ENCODE data around the gene CREB3L1. TPM values are rescaled to one million over a fixed set of nuclear protein-coding genes. Genes with fewer than 3 reads are reported as not detected.

CREB3L1 gene
- total RNA-seq, 2 experiments from 2014 or later, result not detected

- H3K4me1 Mint-ChIP-seq, result peaks cover 51% of the 10 kb centered on the region
- CTCF ChIA-PET, result interaction anchor here (18.5 to 26.5 kb wide), 2 partner anchors 7 to 12 kb away, joined by 444 read pairs; partner anchors contain the start of genes DGKZ and MDK
Measured at GRCh38 chr11:46356924-46357482, 79.5 kb downstream of the CREB3L1 start.

GRCh38 chr11:46357483-46357936 lies 80.0 kb downstream of the CREB3L1 start:
- CTCF ChIA-PET, result interaction anchor here (1.0 to 26.5 kb wide), 3 partner anchors 7 to 80 kb away, joined by 3 to 444 read pairs (median 444); partner anchors contain the start of genes DGKZ and MDK
- no peak overlapping the region for H3K4me3 Mint-ChIP-seq
- no peak for DNase-seq
- no peaks in the 10 kb centered on the region for H3K27me3 Mint-ChIP-seq
- H3K4me1 Mint-ChIP-seq, result peaks cover 51% of the 10 kb centered on the region
- H3K9me3 Mint-ChIP-seq (ENCODE audit: low read depth), result no peaks in the 10 kb centered on the region
- no peaks in the 10 kb centered on the region for H3K36me3 Mint-ChIP-seq
- no peak overlapping the region for H3K27ac Mint-ChIP-seq
- ATAC-seq, result no peak

More at GRCh38 chr11:46356924-46357482, 79.5 kb downstream of the CREB3L1 start:
- Mint-ChIP-seq H3K27me3 (no peaks in the 10 kb centered on the region), H3K36me3 (no peaks in the 10 kb centered on the region), H3K9me3 (ENCODE audit: low read depth) (no peaks in the 10 kb centered on the region), H3K27ac (no peak overlapping the region), H3K4me3 (no peak overlapping the region)
- no peak for ATAC-seq
- no peak for DNase-seq

GRCh38 chr11:46359953-46360352 lies 82.5 kb downstream of the CREB3L1 start:
- Mint-ChIP-seq H3K4me1 (peaks cover 37% of the 10 kb centered on the region), H3K9me3 (ENCODE audit: low read depth) (no peaks in the 10 kb centered on the region), H3K27me3 (no peaks in the 10 kb centered on the region), H3K36me3 (no peaks in the 10 kb centered on the region), H3K27ac (no peak overlapping the region), H3K4me3 (no peak overlapping the region)
- CTCF ChIA-PET, result interaction anchor here (1.2 to 26.5 kb wide), 4 partner anchors 10 to 169 kb away, joined by 4 to 444 read pairs (median 4); partner anchors contain the start of gene DGKZ
- DNase-seq (no peak), ATAC-seq (no peak)

- Mint-ChIP-seq H3K36me3 (no peaks in the 10 kb centered on the region), H3K27me3 (no peaks in the 10 kb centered on the region), H3K9me3 (ENCODE audit: low read depth) (no peaks in the 10 kb centered on the region), H3K4me3 (peak overlapping the region; percentile 70), H3K27ac (peak overlapping the region; percentile 85), H3K4me1 (peaks cover 37% of the 10 kb centered on the region)
- DNase-seq (no peak), ATAC-seq (peak; percentile 38)
- CTCF ChIA-PET, result interaction anchor here (1.2 to 26.5 kb wide), 4 partner anchors 10 to 65 kb away, joined by 3 to 444 read pairs (median 4); partner anchors contain the start of gene DGKZ
Measured at GRCh38 chr11:46360878-46361277, 83.4 kb downstream of the CREB3L1 start.

- CTCF ChIA-PET, result interaction anchor here (0.7 to 26.5 kb wide), 5 partner anchors 10 to 121 kb away, joined by 3 to 444 read pairs (median 4); partner anchors contain the start of gene DGKZ
- DNase-seq, result peak; percentile 79
- Mint-ChIP-seq H3K9me3 (ENCODE audit: low read depth) (no peaks in the 10 kb centered on the region), H3K27me3 (no peaks in the 10 kb centered on the region), H3K27ac (peak overlapping the region; percentile 85), H3K36me3 (no peaks in the 10 kb centered on the region), H3K4me3 (peak overlapping the region; percentile 70), H3K4me1 (peaks cover 33% of the 10 kb centered on the region)
- peak; percentile 95 for ATAC-seq
Measured at GRCh38 chr11:46361283-46362155, 84.1 kb downstream of the CREB3L1 start.

- Mint-ChIP-seq H3K27ac (peak overlapping the region; percentile 85), H3K4me3 (peak overlapping the region; percentile 15), H3K4me1 (peaks cover 34% of the 10 kb centered on the region), H3K9me3 (ENCODE audit: low read depth) (no peaks in the 10 kb centered on the region), H3K27me3 (no peaks in the 10 kb centered on the region), H3K36me3 (no peaks in the 10 kb centered on the region)
- DNase-seq, result no peak
- no peak for ATAC-seq
- CTCF ChIA-PET, result interaction anchor here (26.5 kb wide), 1 partner anchor 12 kb away, joined by 444 read pairs; the partner anchor contains the start of gene DGKZ
Measured at GRCh38 chr11:46362156-46363030, 84.9 kb downstream of the CREB3L1 start.

- ATAC-seq (no peak), DNase-seq (no peak)
- H3K4me3 Mint-ChIP-seq, result no peak overlapping the region
- no peaks in the 10 kb centered on the region for H3K27me3 Mint-ChIP-seq
- peaks cover 36% of the 10 kb centered on the region for H3K4me1 Mint-ChIP-seq
- H3K36me3 Mint-ChIP-seq, result no peaks in the 10 kb centered on the region
- no peaks in the 10 kb centered on the region for H3K9me3 Mint-ChIP-seq (ENCODE audit: low read depth)
- CTCF ChIA-PET, result interaction anchor here (26.5 kb wide), 1 partner anchor 13 kb away, joined by 444 read pairs; the partner anchor contains the start of gene DGKZ
- peak overlapping the region; percentile 85 for H3K27ac Mint-ChIP-seq
Measured at GRCh38 chr11:46363031-46363407, 85.6 kb downstream of the CREB3L1 start.

GRCh38 chr11:46363455-46364005 lies 86.1 kb downstream of the CREB3L1 start:
- Mint-ChIP-seq H3K36me3 (no peaks in the 10 kb centered on the region), H3K27ac (no peak overlapping the region), H3K9me3 (ENCODE audit: low read depth) (no peaks in the 10 kb centered on the region), H3K27me3 (no peaks in the 10 kb centered on the region), H3K4me3 (no peak overlapping the region), H3K4me1 (peaks cover 34% of the 10 kb centered on the region)
- DNase-seq (no peak), ATAC-seq (no peak)
- CTCF ChIA-PET, result interaction anchor here (26.5 kb wide), 1 partner anchor 13 kb away, joined by 444 read pairs; the partner anchor contains the start of gene DGKZ

GRCh38 chr11:46364056-46364455 lies 86.6 kb downstream of the CREB3L1 start:
- peak overlapping the region; percentile 27 for H3K27ac Mint-ChIP-seq

GRCh38 chr11:46364791-46365190 lies 87.3 kb downstream of the CREB3L1 start:
- no peaks in the 10 kb centered on the region for H3K9me3 Mint-ChIP-seq (ENCODE audit: low read depth)
- ATAC-seq (no peak), DNase-seq (no peak)
- CTCF ChIA-PET, result interaction anchor here (1.4 to 26.5 kb wide), 3 partner anchors 14 to 125 kb away, joined by 3 to 444 read pairs (median 9); partner anchors contain the start of gene DGKZ
- peaks cover 6% of the 10 kb centered on the region for H3K36me3 Mint-ChIP-seq
- H3K4me3 Mint-ChIP-seq, result no peak overlapping the region
- H3K27ac Mint-ChIP-seq, result peak overlapping the region; percentile 51
- H3K4me1 Mint-ChIP-seq, result peaks cover 37% of the 10 kb centered on the region
- no peaks in the 10 kb centered on the region for H3K27me3 Mint-ChIP-seq

More at GRCh38 chr11:46364056-46364455, 86.6 kb downstream of the CREB3L1 start:
- ATAC-seq (no peak), DNase-seq (no peak)
- Mint-ChIP-seq H3K27me3 (no peaks in the 10 kb centered on the region), H3K4me3 (no peak overlapping the region), H3K4me1 (peaks cover 34% of the 10 kb centered on the region), H3K36me3 (no peaks in the 10 kb centered on the region), H3K9me3 (ENCODE audit: low read depth) (no peaks in the 10 kb centered on the region)
- CTCF ChIA-PET, result interaction anchor here (26.5 kb wide), 1 partner anchor 14 kb away, joined by 444 read pairs; the partner anchor contains the start of gene DGKZ

GRCh38 chr11:46366260-46366659 lies 88.8 kb downstream of the CREB3L1 start:
- no peaks in the 10 kb centered on the region for H3K9me3 Mint-ChIP-seq (ENCODE audit: low read depth)
- H3K4me3 Mint-ChIP-seq, result no peak overlapping the region
- peaks cover 28% of the 10 kb centered on the region for H3K4me1 Mint-ChIP-seq
- CTCF ChIA-PET, result interaction anchor here (1.1 to 26.5 kb wide), 4 partner anchors 10 to 127 kb away, joined by 3 to 444 read pairs (median 6); partner anchors contain the start of gene DGKZ
- H3K27me3 Mint-ChIP-seq, result no peaks in the 10 kb centered on the region
- ATAC-seq (no peak), DNase-seq (no peak)
- no peak overlapping the region for H3K27ac Mint-ChIP-seq
- H3K36me3 Mint-ChIP-seq, result peaks cover 8% of the 10 kb centered on the region

GRCh38 chr11:46366661-46367161 lies 89.2 kb downstream of the CREB3L1 start:
- DNase-seq (no peak), ATAC-seq (no peak)
- Mint-ChIP-seq H3K9me3 (ENCODE audit: low read depth) (no peaks in the 10 kb centered on the region), H3K36me3 (peaks cover 8% of the 10 kb centered on the region), H3K4me1 (peaks cover 26% of the 10 kb centered on the region), H3K27ac (no peak overlapping the region), H3K27me3 (no peaks in the 10 kb centered on the region), H3K4me3 (no peak overlapping the region)
- CTCF ChIA-PET, result interaction anchor here (1.0 to 26.5 kb wide), 4 partner anchors 12 to 128 kb away, joined by 3 to 444 read pairs (median 15); partner anchors contain the start of gene DGKZ

Measured in activated CD8-positive, alpha-beta memory T cell treated with anti-CD3 and anti-CD28 coated beads, Interleukin-2, amount 10 ng/mL, durations not matched to agents 7 days and 5 days (primary cell).